ENCODE results near the gene ERCC3.
"Not testable (repeated sequence)": the region's sequence is repeated elsewhere in the genome, so short reads cannot be mapped to it uniquely, and the experiment has no call there.

ERCC3 gene

GRCh38 chr2:127256381-127256780, 37.6 kb downstream of the ERCC3 start:
- H3K9me3 Mint-ChIP-seq (ENCODE audit: low read depth) = no peaks in the 10 kb centered on the region
- no peak overlapping the region for H3K4me3 Mint-ChIP-seq
- H3K27me3 Mint-ChIP-seq = no peaks in the 10 kb centered on the region
- H3K27ac Mint-ChIP-seq = no peak overlapping the region
- peaks cover 6% of the 10 kb centered on the region for H3K4me1 Mint-ChIP-seq (ENCODE audit: low read depth)
- H3K36me3 Mint-ChIP-seq = peaks cover 15% of the 10 kb centered on the region

DNA sequence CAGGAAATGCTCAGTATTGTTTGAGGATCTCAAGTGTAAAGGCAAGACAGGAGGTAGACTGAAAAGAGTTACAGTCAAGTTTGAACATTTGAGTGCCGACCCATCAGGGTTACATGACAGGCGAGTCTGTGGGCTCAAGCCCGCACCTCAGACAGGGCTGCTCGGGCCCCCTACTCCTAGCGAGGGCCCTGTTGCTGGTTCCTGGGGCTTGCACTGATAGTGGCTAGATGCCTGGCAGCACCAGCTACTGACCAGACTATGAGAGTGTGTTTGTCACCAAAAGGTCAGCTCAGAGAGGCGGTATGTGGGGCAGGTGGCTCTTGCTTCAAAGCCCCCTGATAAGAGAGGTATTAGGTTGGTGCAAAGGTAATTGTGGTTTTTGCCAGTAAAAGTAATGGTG, 38.2 kb downstream of the ERCC3 start:
- peaks cover 6% of the 10 kb centered on the region for H3K4me1 Mint-ChIP-seq (ENCODE audit: low read depth)
- no peak overlapping the region for H3K4me3 Mint-ChIP-seq
- peaks cover 18% of the 10 kb centered on the region for H3K36me3 Mint-ChIP-seq
- no peaks in the 10 kb centered on the region for H3K27me3 Mint-ChIP-seq
- no peak overlapping the region for H3K27ac Mint-ChIP-seq
- H3K9me3 Mint-ChIP-seq (ENCODE audit: low read depth) = no peaks in the 10 kb centered on the region

- Mint-ChIP-seq H3K36me3 (peaks cover 20% of the 10 kb centered on the region), H3K9me3 (ENCODE audit: low read depth) (no peaks in the 10 kb centered on the region), H3K4me1 (ENCODE audit: low read depth) (peaks cover 6% of the 10 kb centered on the region), H3K4me3 (no peak overlapping the region), H3K27ac (no peak overlapping the region), H3K27me3 (no peaks in the 10 kb centered on the region)
These were observed 38.8 kb downstream of the ERCC3 start for GRCh38 chr2:127255146-127255545.

DNA sequence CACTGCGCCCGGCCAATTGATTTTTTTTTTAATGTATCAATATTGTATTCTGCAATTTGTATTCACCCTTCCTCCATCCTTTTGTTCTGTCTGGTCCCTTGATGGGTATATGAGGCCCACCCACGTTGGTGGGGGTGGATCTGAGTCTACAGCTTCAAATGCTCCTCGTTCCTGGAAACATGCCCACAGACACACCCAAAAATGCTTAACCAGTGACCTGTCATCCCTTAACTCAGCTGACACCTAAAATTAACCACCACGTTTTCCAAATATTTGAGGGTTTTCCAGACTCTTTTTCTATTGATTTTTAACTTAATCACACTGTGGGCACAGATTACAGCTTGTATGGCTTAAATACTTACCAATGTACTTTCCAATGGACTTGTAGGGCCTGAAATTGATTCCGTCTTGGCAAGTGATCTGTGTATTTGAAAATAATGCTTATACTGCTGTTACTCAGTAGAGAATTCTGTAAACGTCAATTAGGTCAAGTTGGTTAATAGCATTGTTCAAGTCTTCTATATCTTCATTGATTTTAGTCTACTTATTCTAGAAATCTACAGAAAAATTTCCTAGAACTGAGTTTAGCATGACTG, 39.5 kb downstream of the ERCC3 start:
- H3K36me3 Mint-ChIP-seq = peaks cover 18% of the 10 kb centered on the region
- no peak overlapping the region for H3K4me3 Mint-ChIP-seq
- H3K27me3 Mint-ChIP-seq = no peaks in the 10 kb centered on the region
- H3K9me3 Mint-ChIP-seq (ENCODE audit: low read depth) = no peaks in the 10 kb centered on the region
- H3K27ac Mint-ChIP-seq = no peak overlapping the region
- peaks cover 6% of the 10 kb centered on the region for H3K4me1 Mint-ChIP-seq (ENCODE audit: low read depth)

GRCh38 chr2:127241184-127241583, 52.8 kb downstream of the ERCC3 start:
- not testable (repeated sequence) for H3K4me3 Mint-ChIP-seq; H3K4me1 Mint-ChIP-seq (ENCODE audit: low read depth); H3K27me3 Mint-ChIP-seq; H3K27ac Mint-ChIP-seq
- peaks cover 19% of the 10 kb centered on the region for H3K9me3 Mint-ChIP-seq (ENCODE audit: low read depth)
- peaks cover 22% of the 10 kb centered on the region for H3K36me3 Mint-ChIP-seq

GRCh38 chr2:127239395-127239794, 54.5 kb downstream of the ERCC3 start:
- H3K36me3 Mint-ChIP-seq = peaks cover 22% of the 10 kb centered on the region
- H3K9me3 Mint-ChIP-seq (ENCODE audit: low read depth) = peaks cover 19% of the 10 kb centered on the region
- no peak overlapping the region for H3K27ac Mint-ChIP-seq
- no peaks in the 10 kb centered on the region for H3K27me3 Mint-ChIP-seq
- no peak overlapping the region for H3K4me3 Mint-ChIP-seq
- no peaks in the 10 kb centered on the region for H3K4me1 Mint-ChIP-seq (ENCODE audit: low read depth)

- not testable (repeated sequence) for H3K27ac Mint-ChIP-seq; H3K4me1 Mint-ChIP-seq (ENCODE audit: low read depth); H3K4me3 Mint-ChIP-seq; H3K27me3 Mint-ChIP-seq
- Mint-ChIP-seq H3K9me3 (ENCODE audit: low read depth) (peaks cover 19% of the 10 kb centered on the region), H3K36me3 (peaks cover 22% of the 10 kb centered on the region)
These were observed 56.2 kb downstream of the ERCC3 start for GRCh38 chr2:127237768-127238167.

DNA sequence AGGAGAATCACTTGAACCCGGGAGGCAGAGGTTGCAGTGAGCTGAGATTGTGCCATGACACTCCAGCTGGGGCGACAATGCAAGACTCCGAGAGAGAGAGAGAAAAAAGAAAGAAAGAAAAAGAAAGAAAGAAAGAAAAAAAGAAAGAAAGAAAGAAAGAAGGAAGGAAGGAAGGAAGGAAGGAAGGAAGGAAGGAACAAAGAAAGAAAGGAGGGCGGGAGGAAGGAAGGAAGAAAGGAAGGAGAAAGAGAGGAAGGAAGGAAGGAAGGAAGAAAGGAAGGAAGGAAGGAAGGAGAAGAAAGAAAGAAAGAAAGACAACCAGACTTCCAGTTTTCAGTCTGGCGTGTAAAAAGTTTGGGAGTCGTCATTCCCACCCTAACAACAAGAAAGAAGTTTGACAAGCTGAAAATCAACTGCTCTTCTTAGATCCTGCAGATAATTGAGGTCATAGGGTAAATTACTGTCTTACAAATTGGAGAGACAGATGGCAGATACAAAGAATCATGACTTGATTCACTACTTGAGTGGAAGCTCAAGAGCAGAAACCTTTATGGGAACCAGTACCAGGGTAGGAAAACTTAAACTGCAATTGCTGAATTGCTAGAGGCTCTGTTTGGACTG, 58.8 kb downstream of the ERCC3 start:
- no peaks in the 10 kb centered on the region for H3K4me1 Mint-ChIP-seq (ENCODE audit: low read depth)
- H3K27ac Mint-ChIP-seq = no peak overlapping the region
- peaks cover 15% of the 10 kb centered on the region for H3K9me3 Mint-ChIP-seq (ENCODE audit: low read depth)
- H3K36me3 Mint-ChIP-seq = peaks cover 9% of the 10 kb centered on the region
- no peak overlapping the region for H3K4me3 Mint-ChIP-seq
- H3K27me3 Mint-ChIP-seq = no peaks in the 10 kb centered on the region

GRCh38 chr2:127233710-127234109, 60.2 kb downstream of the ERCC3 start:
- Mint-ChIP-seq H3K4me3 (no peak overlapping the region), H3K36me3 (peaks cover 11% of the 10 kb centered on the region), H3K27me3 (peaks cover 3% of the 10 kb centered on the region), H3K4me1 (ENCODE audit: low read depth) (no peaks in the 10 kb centered on the region), H3K9me3 (ENCODE audit: low read depth) (peaks cover 18% of the 10 kb centered on the region), H3K27ac (no peak overlapping the region)

GRCh38 chr2:127231130-127231865, 62.6 kb downstream of the ERCC3 start:
- H3K36me3 Mint-ChIP-seq = peaks cover 6% of the 10 kb centered on the region

DNA sequence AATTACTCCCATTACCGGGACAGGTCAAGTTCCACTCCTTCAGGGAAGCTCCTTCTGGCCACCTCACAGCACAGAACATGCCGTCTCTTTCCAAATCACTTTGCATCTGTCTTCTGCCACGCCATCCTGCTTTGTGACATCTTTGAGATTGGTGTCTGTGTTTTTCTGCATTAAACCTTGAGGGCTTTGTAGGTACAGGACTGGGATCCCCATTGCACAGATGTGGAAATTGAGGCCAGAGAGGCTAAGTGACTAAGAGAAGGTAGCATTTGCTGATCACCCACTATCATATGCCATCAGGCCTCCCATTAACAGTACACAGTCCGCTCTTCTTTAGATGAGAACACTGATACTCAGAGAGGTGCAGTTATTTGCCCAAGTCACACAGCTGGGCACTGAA, 64.4 kb downstream of the ERCC3 start:
- no peak overlapping the region for H3K4me3 Mint-ChIP-seq
- peaks cover 2% of the 10 kb centered on the region for H3K4me1 Mint-ChIP-seq (ENCODE audit: low read depth)
- peaks cover 6% of the 10 kb centered on the region for H3K36me3 Mint-ChIP-seq
- H3K27ac Mint-ChIP-seq = no peak overlapping the region
- peaks cover 3% of the 10 kb centered on the region for H3K9me3 Mint-ChIP-seq (ENCODE audit: low read depth)
- H3K27me3 Mint-ChIP-seq = peaks cover 9% of the 10 kb centered on the region

More at GRCh38 chr2:127231130-127231865, 62.6 kb downstream of the ERCC3 start:
- H3K4me3 Mint-ChIP-seq = no peak overlapping the region
- peaks cover 7% of the 10 kb centered on the region for H3K27me3 Mint-ChIP-seq
- peaks cover 3% of the 10 kb centered on the region for H3K9me3 Mint-ChIP-seq (ENCODE audit: low read depth)
- no peak overlapping the region for H3K27ac Mint-ChIP-seq
- peaks cover 2% of the 10 kb centered on the region for H3K4me1 Mint-ChIP-seq (ENCODE audit: low read depth)

- Mint-ChIP-seq H3K4me3 (no peak overlapping the region), H3K27ac (no peak overlapping the region), H3K27me3 (peaks cover 15% of the 10 kb centered on the region), H3K9me3 (ENCODE audit: low read depth) (peaks cover 3% of the 10 kb centered on the region), H3K4me1 (ENCODE audit: low read depth) (peaks cover 2% of the 10 kb centered on the region), H3K36me3 (peaks cover 6% of the 10 kb centered on the region)
These were observed 65.8 kb downstream of the ERCC3 start for GRCh38 chr2:127228102-127228501.

GRCh38 chr2:127227264-127227660, 66.7 kb downstream of the ERCC3 start:
- H3K27me3 Mint-ChIP-seq = peaks cover 18% of the 10 kb centered on the region
- not testable (repeated sequence) for H3K27ac Mint-ChIP-seq, H3K4me3 Mint-ChIP-seq

GRCh38 chr2:127226520-127227263, 67.3 kb downstream of the ERCC3 start:
- Mint-ChIP-seq H3K4me1 (ENCODE audit: low read depth) (peaks cover 2% of the 10 kb centered on the region), H3K9me3 (ENCODE audit: low read depth) (peaks cover 3% of the 10 kb centered on the region), H3K4me3 (no peak overlapping the region), H3K27ac (no peak overlapping the region), H3K36me3 (peaks cover 6% of the 10 kb centered on the region), H3K27me3 (peaks cover 18% of the 10 kb centered on the region)

More at GRCh38 chr2:127227264-127227660, 66.7 kb downstream of the ERCC3 start:
- H3K36me3 Mint-ChIP-seq; H3K9me3 Mint-ChIP-seq (ENCODE audit: low read depth); H3K4me1 Mint-ChIP-seq (ENCODE audit: low read depth): not testable (repeated sequence)

DNA sequence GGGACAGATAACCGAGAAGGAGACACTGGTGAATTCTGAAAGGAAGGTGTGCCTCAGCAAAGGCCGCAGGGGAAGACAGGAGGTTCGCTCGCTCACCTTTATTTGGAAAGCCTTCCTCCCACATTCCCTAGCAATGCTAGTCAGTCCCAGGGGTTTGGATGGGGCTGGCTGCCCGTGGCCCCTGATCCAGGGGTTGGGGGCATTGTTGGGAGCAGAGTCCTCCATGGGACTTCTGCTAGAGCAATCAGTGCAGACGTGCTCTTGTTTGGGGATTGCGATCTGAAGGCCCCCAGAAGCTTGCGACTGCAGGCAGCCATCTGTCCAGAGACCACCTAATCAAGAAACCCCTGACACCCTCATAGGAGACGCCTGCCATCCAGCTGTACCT, 67.8 kb downstream of the ERCC3 start:
- H3K4me3 Mint-ChIP-seq = no peak overlapping the region
- peaks cover 6% of the 10 kb centered on the region for H3K36me3 Mint-ChIP-seq
- H3K4me1 Mint-ChIP-seq (ENCODE audit: low read depth) = peaks cover 2% of the 10 kb centered on the region
- H3K27me3 Mint-ChIP-seq = peaks cover 18% of the 10 kb centered on the region
- H3K27ac Mint-ChIP-seq = no peak overlapping the region
- peaks cover 3% of the 10 kb centered on the region for H3K9me3 Mint-ChIP-seq (ENCODE audit: low read depth)

Data from activated naive CD8-positive, alpha-beta T cell (primary cell).